Activated CD4-positive, alpha-beta T cell treated with anti-CD3 and anti-CD28 coated beads, Interleukin-2, amount 50 U/mL, for 1 hour (primary cell): Measurements from ENCODE around the gene MAD2L1.
A peak's percentile ranks its signal among the peaks of the same experiment; 100 is the strongest.
"Not testable (repeated sequence)": the region's sequence is repeated elsewhere in the genome, so short reads cannot be mapped to it uniquely, and the experiment has no call there.

Experiments used
- DNase-seq: peaks from one replicate; pipeline ENCODE4 v3.0.0-alpha.2; 2020

The MAD2L1 gene

GRCh38 chr4:120066517-120067340, at the start of gene MAD2L1:
Gene MAD2L1 (minus strand): TSS chr4:120066848. CDS start chr4:120066734, 114 bp downstream.
- DNase-seq = peak; percentile 99

- no peak for DNase-seq
Observed at GRCh38 chr4:120111745-120112144, 45.1 kb upstream of the MAD2L1 start.

- DNase-seq = no peak
Observed at GRCh38 chr4:120109406-120109805, 42.8 kb upstream of the MAD2L1 start.

- DNase-seq = no peak
Observed at GRCh38 chr4:120105472-120105871, 38.8 kb upstream of the MAD2L1 start.

- DNase-seq = no peak
Observed at GRCh38 chr4:120096508-120097297, 30.1 kb upstream of the MAD2L1 start.

DNA sequence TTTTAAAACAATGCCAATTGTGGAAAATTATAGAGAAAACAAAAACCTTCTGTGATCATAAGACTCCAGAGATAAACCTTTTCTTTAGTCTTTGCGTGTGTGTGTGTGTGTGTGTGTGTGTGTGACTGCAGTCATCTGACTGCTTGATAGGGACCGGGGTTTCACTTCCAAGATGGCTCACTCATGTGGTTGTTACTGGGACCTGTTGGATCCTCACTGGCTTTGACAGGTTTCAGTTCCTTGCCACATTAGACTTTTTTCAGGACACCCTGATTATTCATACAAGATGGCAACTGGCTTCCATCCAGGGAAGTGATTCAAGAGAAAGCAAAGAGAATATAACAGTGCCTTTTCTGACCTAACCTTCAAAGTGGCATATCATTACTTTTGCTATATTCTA, 21.9 kb upstream of the MAD2L1 start:
- DNase-seq = no peak

DNA sequence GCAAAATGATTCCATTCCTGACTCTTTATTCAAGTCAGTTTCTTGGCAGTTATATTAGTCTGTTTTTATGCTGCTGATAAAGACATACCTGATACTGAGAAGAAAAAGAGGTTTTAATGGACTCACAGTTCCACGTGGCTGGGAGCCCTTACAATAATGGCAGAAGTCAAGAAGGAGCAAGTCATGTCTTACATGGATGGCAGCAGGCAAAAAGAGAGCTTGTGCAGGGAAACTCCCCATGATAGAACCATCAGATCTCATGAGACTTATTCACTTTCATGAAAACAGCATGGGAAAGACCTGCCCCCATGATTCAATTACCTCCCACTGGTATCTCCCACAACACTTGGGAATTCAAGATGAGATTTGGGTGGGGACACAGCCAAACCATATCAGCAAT, 21.4 kb upstream of the MAD2L1 start:
- DNase-seq = not testable (repeated sequence)

DNA sequence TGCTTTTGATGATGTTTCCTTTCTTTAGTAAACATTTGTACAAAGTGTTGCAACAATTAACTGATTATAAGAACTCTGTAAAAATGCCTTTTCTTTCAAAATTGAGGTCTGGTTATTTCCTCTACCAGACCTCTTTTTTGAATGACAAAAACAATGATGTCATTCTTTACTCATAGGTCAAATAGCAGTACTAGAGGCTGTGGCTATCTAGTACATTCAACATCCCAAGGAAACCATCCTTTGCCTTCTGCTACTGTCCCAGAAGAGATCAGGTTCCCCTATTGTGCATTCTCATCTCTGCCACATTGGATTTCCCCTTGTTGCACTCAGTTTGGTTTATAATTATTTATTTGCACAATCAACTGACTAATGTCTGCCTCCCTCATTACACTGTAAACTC, 19.1 kb upstream of the MAD2L1 start:
- no peak for DNase-seq

- no peak for DNase-seq
Observed at GRCh38 chr4:120084327-120084726, 17.7 kb upstream of the MAD2L1 start.

- no peak for DNase-seq
Observed at GRCh38 chr4:120083152-120083551, 16.5 kb upstream of the MAD2L1 start.

GRCh38 chr4:120082251-120082650, 15.6 kb upstream of the MAD2L1 start:
- DNase-seq = no peak

GRCh38 chr4:120081726-120082125, 15.1 kb upstream of the MAD2L1 start:
- no peak for DNase-seq

- no peak for DNase-seq
Observed at GRCh38 chr4:120080533-120080932, 13.9 kb upstream of the MAD2L1 start.

GRCh38 chr4:120079839-120080520, 13.3 kb upstream of the MAD2L1 start:
- DNase-seq = no peak

- no peak for DNase-seq
Observed at GRCh38 chr4:120078216-120078615, 11.6 kb upstream of the MAD2L1 start.

- peak; percentile 44 for DNase-seq
Observed at GRCh38 chr4:120071192-120071795, 4.6 kb upstream of the MAD2L1 start.

GRCh38 chr4:120070196-120070595, 3.5 kb upstream of the MAD2L1 start:
- no peak for DNase-seq

GRCh38 chr4:120065974-120066516, 603 bp downstream of the MAD2L1 start:
- no peak for DNase-seq

- no peak for DNase-seq
Observed at GRCh38 chr4:120064887-120065286, 1.8 kb downstream of the MAD2L1 start.

- not testable (repeated sequence) for DNase-seq
Observed at GRCh38 chr4:120063711-120064110, 2.9 kb downstream of the MAD2L1 start.

- no peak for DNase-seq
Observed at GRCh38 chr4:120062663-120063195, 3.9 kb downstream of the MAD2L1 start.

DNA sequence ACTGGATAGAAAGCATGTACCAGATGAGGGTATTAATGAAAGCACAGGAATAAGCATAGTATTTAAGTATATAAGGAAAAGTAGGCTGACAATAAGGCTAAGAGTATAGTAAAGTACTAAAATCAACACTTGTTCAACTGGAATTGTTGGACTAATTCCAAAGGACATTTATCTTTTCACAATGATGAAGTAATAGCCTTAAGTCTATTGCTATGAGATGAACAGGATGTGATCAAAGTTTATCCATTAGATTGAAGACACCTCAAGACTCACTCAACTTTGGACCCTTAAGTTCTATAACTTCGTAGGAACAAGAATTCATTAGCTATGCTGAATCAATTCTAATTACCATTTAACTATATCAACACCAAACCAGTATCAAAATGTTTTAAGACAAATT, 7.6 kb downstream of the MAD2L1 start:
- no peak for DNase-seq
